K562 (cell line): ENCODE results near the gene FRMPD2. TPM values are rescaled to one million over a fixed set of nuclear protein-coding genes. Genes with fewer than 3 reads are reported as not detected.

ENCODE experiments used
- ATAC-seq: fragments of 200-7000 bp; cut with Tn5 transposase; 3 replicates; pipeline ENCODE4 v1.9.1; 2020; ENCODE audit warnings: moderate library complexity
- BruUV-seq: library from RNA; stranded (reverse); fragments of 400-500 nt; replicated peaks from 2 replicates; lab custom pipeline; 2021; lab: Mats Ljungman, UMichigan
- CTCF ChIA-PET: fragments of 300-600 bp; formaldehyde crosslinking; extraction: SDS; loops from one replicate; lab custom pipeline; 2021; ENCODE audit warnings: low intra/inter-chr PET ratio; lab: Yijun Ruan, JAX
- POLR2A ChIA-PET: fragments of 300-600, 350-650 bp; sonication (Branson Sonifier 250); formaldehyde crosslinking; extraction: SDS; loops from one replicate; lab custom pipeline; 2021; ENCODE audit warnings: antibody characterized with exemption, inconsistent platforms; lab: Yijun Ruan, JAX
- DNase-seq, 4 experiments: peaks; one replicate each; pipeline versions ENCODE4 v3.0.0 to v3.0.0-alpha.2; 2011 to 2018; ENCODE audit warnings: low spot score in 3 of 4, mixed read lengths in 3 of 4; ENCODE audit errors: extremely low read depth in 1 of 4
- FAIRE-seq: peaks from 2 replicates; lab custom pipeline; 2011; peaks lifted over from hg19 to GRCh38; lab: Jason Lieb, UNC
- H2AFZ ChIP-seq: 2 replicates; pipeline ENCODE4 v1.6.0; 2011; ENCODE audit warnings: low read depth, low read length, control low read depth, inconsistent platforms
- H3K27ac ChIP-seq: fragments of 200-600 bp; 3 replicates; pipeline ENCODE4 v1.8.0; 2011; ENCODE audit warnings: low read depth, mild to moderate bottlenecking, control low read depth, inconsistent platforms, low read length, moderate library complexity, mixed read lengths; ENCODE audit errors: extremely low read depth
- H3K27me3 ChIP-seq, 2 experiments: fragments of 300-600 bp in 1 of 2; 2 replicates in 1 of 2; 3 replicates in 1 of 2; pipeline versions ENCODE4 v1.6.0 to v1.8.0; 2011; ENCODE audit warnings: inconsistent platforms in 2 of 2, low read length in 2 of 2, mild to moderate bottlenecking in 1 of 2, mixed read lengths in 1 of 2, moderate library complexity in 1 of 2; ENCODE audit not compliant: control insufficient read depth in 2 of 2, insufficient read depth in 2 of 2
- H3K36me3 ChIP-seq: fragments of 300-600 bp; 3 replicates; pipeline ENCODE4 v1.8.0; 2011; ENCODE audit warnings: mild to moderate bottlenecking, low read length, inconsistent platforms; ENCODE audit not compliant: control insufficient read depth, insufficient read depth
- H3K4me1 ChIP-seq, 2 experiments: fragments of 200-600 bp in 1 of 2; replicated peaks in 1 of 2; 2 replicates in 1 of 2; 3 replicates in 1 of 2; pipeline versions ENCODE4 v1.5.1 to v1.8.0; 2011; ENCODE audit warnings: inconsistent platforms in 2 of 2, low read length in 2 of 2, mild to moderate bottlenecking in 1 of 2, mixed read lengths in 1 of 2, moderate library complexity in 1 of 2; ENCODE audit not compliant: control insufficient read depth in 2 of 2, insufficient read depth in 2 of 2
- H3K4me2 ChIP-seq: 2 replicates; pipeline ENCODE4 v1.6.1; 2011; ENCODE audit warnings: low read length, control low read depth, inconsistent platforms, mixed read lengths; ENCODE audit not compliant: insufficient read depth
- H3K4me3 ChIP-seq: fragments of 200-600 bp; sonication (generic), shearing (Covaris generic); 2 replicates; pipeline ENCODE4 v1.5.1; 2016; ENCODE audit warnings: control low read depth, inconsistent platforms
- H3K79me2 ChIP-seq: fragments of 200-600 bp; 3 replicates; pipeline ENCODE4 v1.8.0; 2011; ENCODE audit warnings: low read length, inconsistent platforms; ENCODE audit not compliant: control insufficient read depth, insufficient read depth
- H3K9ac ChIP-seq, 2 experiments: 2 replicates each; pipeline versions ENCODE4 v1.6.0 to v1.6.1; 2011; ENCODE audit warnings: low read depth in 2 of 2, low read length in 2 of 2, control low read depth in 1 of 2, inconsistent platforms in 1 of 2, mild to moderate bottlenecking in 1 of 2, mixed read lengths in 1 of 2; ENCODE audit not compliant: insufficient read depth in 1 of 2
- H3K9me1 ChIP-seq: one replicate; pipeline ENCODE4 v1.6.0; 2011; ENCODE audit warnings: inconsistent platforms, mild to moderate bottlenecking, low read length, moderate library complexity; ENCODE audit not compliant: control insufficient read depth, insufficient read depth
- H3K9me3 ChIP-seq: replicated peaks from 2 replicates; pipeline ENCODE4 v1.5.1; 2011; ENCODE audit warnings: low read depth, low read length, inconsistent platforms; ENCODE audit not compliant: control insufficient read depth, insufficient read depth
- H4K20me1 ChIP-seq: replicated peaks from 2 replicates; pipeline ENCODE4 v1.6.1; 2011; ENCODE audit warnings: low read length, inconsistent platforms, mixed read lengths; ENCODE audit not compliant: control insufficient read depth, insufficient read depth
- CHD4 ChIP-seq: fragments of 200-600 bp; sonication (generic); IDR thresholded peaks from 3 replicates; pipeline ENCODE4 v1.6.1; 2012; ENCODE audit warnings: low read depth, mild to moderate bottlenecking, mixed read lengths, low read length, inconsistent platforms; ENCODE audit not compliant: insufficient read depth, insufficient replicate concordance, poor library complexity, severe bottlenecking
- HCFC1 ChIP-seq: IDR thresholded peaks from 2 replicates; pipeline ENCODE4 v1.6.1; 2012; ENCODE audit warnings: low read depth, low read length, improper control_type of control experiment
- IRF1 ChIP-seq: sonication (generic); formaldehyde crosslinking; IDR thresholded peaks from 2 replicates; pipeline ENCODE4 v1.8.0; 2022; ENCODE audit warnings: missing genetic modification reagents, mild to moderate bottlenecking, borderline replicate concordance
- MEIS2 ChIP-seq: fragments of 450-650 bp; IDR thresholded peaks from 2 replicates; pipeline ENCODE4 v1.6.1; 2014; ENCODE audit warnings: mild to moderate bottlenecking; ENCODE audit not compliant: partially characterized antibody
- POLR2B ChIP-seq: fragments of 450-650 bp; IDR thresholded peaks from 2 replicates; pipeline ENCODE4 v1.6.1; 2018; ENCODE audit warnings: low read depth; ENCODE audit not compliant: partially characterized antibody
- SMC3 ChIP-seq: conservative IDR thresholded peaks from 2 replicates; pipeline ENCODE4 v1.6.1; 2011; ENCODE audit warnings: low read depth, low read length, improper control_type of control experiment; ENCODE audit not compliant: insufficient read depth
- ZKSCAN8 ChIP-seq: fragments of 200-800 bp; sonication (Bioruptor generic); IDR thresholded peaks from 2 replicates; pipeline ENCODE4 v1.6.1; 2016; ENCODE audit warnings: missing genetic modification characterization, missing compliant biosample characterization
- ZNF3 ChIP-seq: fragments of 250-450 bp; sonication (Bioruptor Pico); IDR thresholded peaks from 2 replicates; pipeline ENCODE4 v1.5.0; 2021; ENCODE audit warnings: mild to moderate bottlenecking, moderate library complexity
- ZNF695 ChIP-seq: fragments of 450-650 bp; formaldehyde crosslinking; IDR thresholded peaks from 2 replicates; pipeline ENCODE4 v1.4.0; 2020; ENCODE audit warnings: mild to moderate bottlenecking, moderate library complexity
- WGBS: fragments of 100-300 bp; shearing (Covaris generic); methylation state at CpG from one replicate; pipeline ENCODE4 v1.1.6; 2016; ENCODE audit warnings: low coverage, mixed read lengths; ENCODE audit not compliant: insufficient coverage; ENCODE audit errors: missing lambda C conversion rate; 5-methylcytosine and 5-hydroxymethylcytosine counted together
- in situ Hi-C: fragments of 300-500 bp; cut with MboI; formaldehyde crosslinking; loops from 4 replicates; pipeline ENCODE4 v1.15.0; 2018; ENCODE audit warnings: inconsistent platforms, mixed read lengths
- intact Hi-C: fragments of 100-400 bp; cut with micrococcal nuclease; formaldehyde crosslinking; loops from 2 replicates; pipeline ENCODE4 v1.14.2; 2022
- polyA plus RNA-seq, 8 experiments: library from polyadenylated mRNA; depleted of rRNA in 4 of 8; stranded (reverse) in 5 of 8; unstranded in 3 of 8; fragments of >200 nt; fragmentation: Nextera tagmentation in 2 of 8; fragmentation: Illumina TruSeq in 1 of 8; extraction: Ambion mirVana in 2 of 8; extraction: Trizol in 1 of 8; gene quantifications; 2 replicates each; pipeline versions ENCODE4 v1.2.1 to v1.2.3, GENCODE V29; 2011 to 2014; ENCODE audit warnings: inconsistent platforms in 1 of 8, missing spikeins in 1 of 8
- total RNA-seq, 7 experiments: library from RNA; depleted of rRNA in 6 of 7; stranded (reverse); fragments of >200 nt in 6 of 7; fragmentation: Illumina TruSeq in 2 of 7; extraction: Trizol in 2 of 7; gene quantifications; 2 replicates each; pipeline versions ENCODE4 v1.2.1 to v1.2.3, GENCODE V29; 2011 to 2021; ENCODE audit warnings: low replicate concordance in 1 of 7
- TF ChIP-seq, protein P1 (sequence below), 3 experiments: IDR thresholded peaks in 2 of 3; conservative IDR thresholded peaks in 1 of 3; 2 replicates each; pipeline ENCODE4 v1.5.1; 2011 to 2012; ENCODE audit warnings: low read length in 3 of 3, mild to moderate bottlenecking in 3 of 3, control low read depth in 2 of 3, improper control_type of control experiment in 1 of 3, inconsistent platforms in 1 of 3, low read depth in 1 of 3, mixed read lengths in 1 of 3, moderate library complexity in 1 of 3; ENCODE audit not compliant: insufficient read depth in 2 of 3
- TF ChIP-seq, protein P2 (sequence below): fragments of 250-450 bp; sonication (Bioruptor Pico); IDR thresholded peaks from 2 replicates; pipeline ENCODE4 v1.8.0; 2022; ENCODE audit warnings: inconsistent platforms, mild to moderate bottlenecking, moderate library complexity, borderline replicate concordance

The FRMPD2 gene
- total and polyA plus RNA-seq, 9 of the 15 experiments (the other 6 are each of a cell fraction or from before 2014, with no cell fraction given) = 0.12 to 0.95 (median 0.33) TPM

DNA sequence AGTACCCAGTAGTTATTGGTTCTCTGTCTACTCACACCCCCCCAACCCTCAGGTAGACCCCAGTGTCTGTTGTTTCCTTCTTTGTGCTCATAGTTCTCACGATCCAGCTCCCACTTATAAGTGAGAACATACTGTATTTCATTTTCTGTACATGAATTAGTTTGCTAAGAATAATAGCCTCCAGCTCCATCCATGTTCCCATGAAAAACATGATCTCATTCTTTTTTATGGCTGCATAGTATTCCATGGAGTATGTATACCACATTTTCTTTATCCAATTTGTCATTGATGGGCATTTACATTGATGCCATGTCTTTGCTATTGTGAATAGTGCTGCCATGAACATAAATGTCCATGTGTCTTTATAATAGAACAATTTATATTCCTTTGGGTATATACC, 2.6 kb upstream of the FRMPD2 start (continued):
- TF ChIP-seq POLR2B (no peak), ZKSCAN8 (no peak), SMC3 (no peak), IRF1 (CRISPR knock-in tag) (no peak)
- TF ChIP-seq, protein P1, sequence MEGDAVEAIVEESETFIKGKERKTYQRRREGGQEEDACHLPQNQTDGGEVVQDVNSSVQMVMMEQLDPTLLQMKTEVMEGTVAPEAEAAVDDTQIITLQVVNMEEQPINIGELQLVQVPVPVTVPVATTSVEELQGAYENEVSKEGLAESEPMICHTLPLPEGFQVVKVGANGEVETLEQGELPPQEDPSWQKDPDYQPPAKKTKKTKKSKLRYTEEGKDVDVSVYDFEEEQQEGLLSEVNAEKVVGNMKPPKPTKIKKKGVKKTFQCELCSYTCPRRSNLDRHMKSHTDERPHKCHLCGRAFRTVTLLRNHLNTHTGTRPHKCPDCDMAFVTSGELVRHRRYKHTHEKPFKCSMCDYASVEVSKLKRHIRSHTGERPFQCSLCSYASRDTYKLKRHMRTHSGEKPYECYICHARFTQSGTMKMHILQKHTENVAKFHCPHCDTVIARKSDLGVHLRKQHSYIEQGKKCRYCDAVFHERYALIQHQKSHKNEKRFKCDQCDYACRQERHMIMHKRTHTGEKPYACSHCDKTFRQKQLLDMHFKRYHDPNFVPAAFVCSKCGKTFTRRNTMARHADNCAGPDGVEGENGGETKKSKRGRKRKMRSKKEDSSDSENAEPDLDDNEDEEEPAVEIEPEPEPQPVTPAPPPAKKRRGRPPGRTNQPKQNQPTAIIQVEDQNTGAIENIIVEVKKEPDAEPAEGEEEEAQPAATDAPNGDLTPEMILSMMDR (IDR thresholded peaks at IDR 0.05 in 2 of 3, conservative IDR thresholded peaks at IDR 0.05 in 1 of 3; ENCODE audit: insufficient read depth in 2 of 3, low read depth in 1 of 3, low read length in 3 of 3) = no peak

- ChIA-PET POLR2A (no interaction called here), CTCF (no interaction called here)
- H3K27ac ChIP-seq = no peak overlapping the region
- 0% methylated on average over 2 of the region's 2 CpGs for WGBS
- intact Hi-C loops (no loop called here), in situ Hi-C loops (no loop called here)
- FAIRE-seq (no peak), DNase-seq (no peak), ATAC-seq (no peak)
- H3K4me2 ChIP-seq = no peak overlapping the region
- H3K79me2 ChIP-seq = no peaks in the 10 kb centered on the region
- H2AFZ ChIP-seq = no peak overlapping the region
- H3K9me3 ChIP-seq = no peaks in the 10 kb centered on the region
- no peaks in the 10 kb centered on the region for H3K4me1 ChIP-seq
- TF ChIP-seq MEIS2 (peak; percentile 17), ZNF695 (CRISPR knock-in tag) (no peak), HCFC1 (no peak), ZNF3 (CRISPR knock-in tag) (no peak), CHD4 (no peak)
- TF ChIP-seq, protein P2, sequence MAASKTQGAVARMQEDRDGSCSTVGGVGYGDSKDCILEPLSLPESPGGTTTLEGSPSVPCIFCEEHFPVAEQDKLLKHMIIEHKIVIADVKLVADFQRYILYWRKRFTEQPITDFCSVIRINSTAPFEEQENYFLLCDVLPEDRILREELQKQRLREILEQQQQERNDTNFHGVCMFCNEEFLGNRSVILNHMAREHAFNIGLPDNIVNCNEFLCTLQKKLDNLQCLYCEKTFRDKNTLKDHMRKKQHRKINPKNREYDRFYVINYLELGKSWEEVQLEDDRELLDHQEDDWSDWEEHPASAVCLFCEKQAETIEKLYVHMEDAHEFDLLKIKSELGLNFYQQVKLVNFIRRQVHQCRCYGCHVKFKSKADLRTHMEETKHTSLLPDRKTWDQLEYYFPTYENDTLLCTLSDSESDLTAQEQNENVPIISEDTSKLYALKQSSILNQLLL = no peak
- BruUV-seq = no TSS peak
- no peaks in the 10 kb centered on the region for H4K20me1 ChIP-seq
- no peak overlapping the region for H3K4me3 ChIP-seq
- no peaks in the 10 kb centered on the region for H3K9me1 ChIP-seq
- H3K27me3 ChIP-seq = peaks cover 12 to 28% of the 10 kb centered on the region in 2 experiments
- H3K36me3 ChIP-seq = no peaks in the 10 kb centered on the region
- H3K9ac ChIP-seq = no peak overlapping the region
Measured at GRCh38 chr10:48273741-48274140, 755 bp downstream of the FRMPD2 start.
